D721Med (cell line): ENCODE measurements around the gene GPRIN2.

Experiments
- DNase-seq: peaks from one replicate; pipeline ENCODE4 v3.0.0; 2011; ENCODE audit warnings: low spot score; ENCODE audit not compliant: insufficient read length
- FAIRE-seq: peaks from 2 replicates; lab custom pipeline; 2011; peaks lifted over from hg19 to GRCh38; lab: Jason Lieb, UNC
- CTCF ChIP-seq: IDR thresholded peaks from 2 replicates; pipeline ENCODE4 v1.5.1; 2012; ENCODE audit warnings: mild to moderate bottlenecking, control low read depth; ENCODE audit not compliant: insufficient read depth; ENCODE audit errors: missing control alignments

GPRIN2 gene

GRCh38 chr10:46523119-46523961 is 33.1 kb downstream of the GPRIN2 start:
- no peak for FAIRE-seq
- no peak for TF ChIP-seq CTCF
- no peak for DNase-seq

GRCh38 chr10:46522295-46523118 is 34.0 kb downstream of the GPRIN2 start:
- FAIRE-seq, result no peak
- no peak for TF ChIP-seq CTCF
- DNase-seq, result no peak

- DNase-seq, result no peak
- TF ChIP-seq CTCF, result no peak
- no peak for FAIRE-seq
Observed at GRCh38 chr10:46520941-46521340, 35.5 kb downstream of the GPRIN2 start.

GRCh38 chr10:46520381-46520780 is 36.1 kb downstream of the GPRIN2 start:
- FAIRE-seq, result no peak
- no peak for DNase-seq
- TF ChIP-seq CTCF, result no peak

GRCh38 chr10:46518028-46518725 is 38.3 kb downstream of the GPRIN2 start:
- no peak for FAIRE-seq
- no peak for DNase-seq
- TF ChIP-seq CTCF, result no peak

- TF ChIP-seq CTCF, result no peak
- FAIRE-seq (no peak), DNase-seq (no peak)
Observed at GRCh38 chr10:46517541-46517940, 38.9 kb downstream of the GPRIN2 start.
